ENCODE measurements around the gene CD247.

CD247 gene

GRCh38 chr1:167408355-167408754, 110.0 kb downstream of the CD247 start:
- no peak for DNase-seq (ENCODE audit: low read depth)

DNA sequence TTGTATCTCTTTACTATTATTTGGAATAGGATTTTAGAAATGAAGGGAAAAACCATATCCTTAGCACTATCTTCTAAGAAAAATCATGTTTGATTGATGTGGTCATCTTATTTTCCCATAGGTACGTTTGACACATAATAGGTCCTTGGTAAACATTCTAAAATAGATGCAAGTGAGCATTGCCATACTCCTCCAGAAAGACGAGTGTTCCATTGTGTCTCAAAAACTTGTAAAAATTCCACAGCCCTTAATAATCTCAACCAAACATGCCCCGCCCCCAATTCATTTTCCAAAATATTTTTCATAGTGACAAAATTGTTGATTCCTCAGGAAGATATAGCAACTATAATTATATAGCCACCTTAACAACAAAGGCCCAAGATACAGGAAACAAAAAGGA, 113.4 kb downstream of the CD247 start:
- DNase-seq (ENCODE audit: low read depth): no peak

GRCh38 chr1:167404161-167404888, 114.0 kb downstream of the CD247 start:
- no peak for DNase-seq (ENCODE audit: low read depth)

- peak; percentile 68 for DNase-seq (ENCODE audit: low read depth)
Measured at GRCh38 chr1:167401260-167401873, 117.0 kb downstream of the CD247 start.

GRCh38 chr1:167400359-167400953, 117.9 kb downstream of the CD247 start:
- DNase-seq (ENCODE audit: low read depth): no peak

DNA sequence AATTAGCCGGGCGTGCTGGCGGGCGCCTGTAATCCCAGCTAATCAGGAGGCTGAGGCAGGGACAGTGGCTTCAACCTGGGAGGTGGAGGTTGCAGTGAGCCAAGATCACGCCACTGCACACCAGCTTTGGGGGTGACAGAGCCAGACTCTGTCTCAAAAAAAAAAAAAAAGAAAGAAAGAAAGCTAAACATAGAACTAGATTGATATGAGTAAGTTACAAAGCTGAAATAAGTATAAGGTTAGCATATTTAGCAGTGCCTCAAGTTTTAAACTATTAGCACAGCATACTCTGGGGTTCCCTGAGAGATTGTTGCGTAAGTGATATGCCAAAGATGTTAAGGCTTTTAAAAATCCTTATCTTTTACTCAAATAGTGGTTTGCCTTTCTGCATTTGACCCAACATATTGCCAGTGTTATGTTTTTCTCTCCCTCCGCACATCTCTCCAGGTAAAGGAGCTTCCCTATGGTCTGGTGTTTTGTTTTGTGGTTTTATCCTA, 126.1 kb downstream of the CD247 start:
- DNase-seq (ENCODE audit: low read depth): no peak

DNA sequence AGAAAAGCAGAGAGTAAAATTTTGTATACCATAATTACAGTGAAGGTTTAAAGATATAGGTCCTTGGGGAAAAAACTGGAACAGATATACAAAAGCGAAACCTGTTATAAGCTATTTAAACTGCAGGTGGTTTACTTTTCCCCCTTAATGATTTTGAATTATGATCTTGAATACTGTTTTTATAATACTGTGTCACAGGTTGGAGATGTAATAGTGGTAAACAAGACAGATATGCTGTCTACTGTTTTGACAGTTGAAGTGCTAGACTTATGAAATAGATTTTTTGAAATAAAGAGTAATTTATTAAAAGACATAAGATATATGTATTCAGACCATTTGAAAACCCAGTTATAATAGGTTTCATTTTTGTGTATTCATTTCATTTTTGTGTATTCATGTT, 129.4 kb downstream of the CD247 start:
- no peak for DNase-seq (ENCODE audit: low read depth)

DNA sequence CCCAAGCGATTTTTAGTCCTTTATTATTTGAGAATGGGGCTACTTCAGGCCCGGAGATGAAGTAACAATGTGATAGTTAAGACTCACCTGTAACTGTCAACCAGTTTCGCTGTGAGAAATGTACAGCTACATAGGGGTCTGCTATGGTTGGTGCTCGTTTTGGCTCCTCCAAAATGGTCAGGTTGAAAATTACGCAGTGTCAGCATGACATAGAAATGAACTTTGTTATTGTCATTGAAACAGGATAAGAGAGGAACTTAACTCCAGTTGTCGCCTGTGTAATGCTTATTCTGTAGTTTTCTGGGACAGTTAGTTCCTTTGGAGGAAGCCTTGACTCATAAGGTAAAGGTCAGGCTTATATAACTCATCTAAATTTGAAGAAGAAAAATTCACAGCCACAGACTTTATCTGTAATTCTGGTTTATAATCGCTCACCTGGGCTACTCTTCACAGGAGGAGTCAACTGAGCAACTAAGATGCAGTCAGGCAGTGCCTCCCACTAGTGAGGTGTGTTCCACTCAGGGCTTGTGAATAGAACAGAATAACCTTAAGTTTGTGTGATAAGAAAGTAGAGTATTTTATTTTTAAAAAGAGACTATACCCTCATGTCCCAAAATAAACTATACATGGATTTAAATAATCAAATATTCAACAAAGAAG, 130.9 kb downstream of the CD247 start:
- peak; percentile 4 for DNase-seq (ENCODE audit: low read depth)

All from iris pigment epithelial cell (primary cell).